Kidney tubule cell (primary cell): ENCODE data around the gene TAF4.

Source experiments
- DNase-seq: peaks from one replicate; pipeline ENCODE4 v3.0.0-alpha.2; 2018; ENCODE audit warnings: low spot score

Gene TAF4

GRCh38 chr20:62021793-62022385 is 43.8 kb downstream of the TAF4 start:
- DNase-seq, result no peak

GRCh38 chr20:62020935-62021701 is 44.6 kb downstream of the TAF4 start:
- no peak for DNase-seq

- DNase-seq, result no peak
Measured at GRCh38 chr20:62019881-62020492, 45.7 kb downstream of the TAF4 start.

- no peak for DNase-seq
Measured at GRCh38 chr20:62019144-62019805, 46.4 kb downstream of the TAF4 start.

DNA sequence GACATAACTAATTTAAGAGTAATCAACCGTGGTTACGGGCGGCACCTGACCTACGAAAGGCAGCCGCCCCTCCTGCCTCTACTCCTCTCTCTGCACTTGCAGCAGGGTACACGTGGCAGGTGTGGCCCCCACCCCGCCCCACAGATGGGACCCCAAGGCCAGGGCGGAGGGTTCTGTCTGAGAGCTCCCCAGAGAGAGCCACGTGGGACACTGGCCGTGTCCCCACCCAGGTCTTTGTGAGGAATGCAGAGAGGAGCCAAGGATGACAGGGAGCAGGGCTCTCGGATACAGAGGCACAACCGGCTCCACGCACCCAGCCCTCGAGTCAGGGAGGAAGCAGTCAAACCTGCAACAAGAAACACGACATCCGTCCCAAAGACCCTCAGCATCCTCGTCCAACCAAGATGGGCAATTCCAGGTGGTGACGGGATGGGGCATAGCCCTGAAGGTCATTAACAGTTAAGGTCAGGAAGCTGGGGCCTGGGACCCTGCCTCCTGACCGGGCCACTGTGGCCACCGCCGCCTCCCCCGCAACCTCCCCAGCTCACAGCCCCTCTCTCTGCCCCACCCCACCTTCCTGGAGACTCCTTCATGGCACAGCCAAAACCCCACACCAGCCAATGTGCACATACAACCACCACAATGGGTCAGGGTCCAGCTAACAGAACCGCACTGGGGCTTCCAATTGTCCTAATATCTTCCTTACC is 47.1 kb downstream of the TAF4 start:
- no peak for DNase-seq

- no peak for DNase-seq
Measured at GRCh38 chr20:62015540-62016288, 50.0 kb downstream of the TAF4 start.

GRCh38 chr20:62014889-62015537 is 50.7 kb downstream of the TAF4 start:
- DNase-seq, result no peak

DNA sequence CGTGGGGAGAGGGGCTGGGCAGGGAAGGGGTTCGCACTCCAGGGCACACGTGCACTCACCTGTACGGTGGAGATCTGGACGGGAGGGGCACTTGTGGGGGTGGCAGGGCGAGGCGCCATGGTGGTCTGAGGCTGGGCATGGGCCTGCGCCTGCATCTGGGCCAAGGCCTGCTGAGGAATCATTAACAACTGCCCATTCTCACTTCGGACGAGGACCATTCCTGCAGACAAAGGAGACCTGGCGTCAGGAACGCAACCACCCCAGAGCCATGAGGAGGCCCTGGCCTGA is 51.2 kb downstream of the TAF4 start:
- no peak for DNase-seq

DNA sequence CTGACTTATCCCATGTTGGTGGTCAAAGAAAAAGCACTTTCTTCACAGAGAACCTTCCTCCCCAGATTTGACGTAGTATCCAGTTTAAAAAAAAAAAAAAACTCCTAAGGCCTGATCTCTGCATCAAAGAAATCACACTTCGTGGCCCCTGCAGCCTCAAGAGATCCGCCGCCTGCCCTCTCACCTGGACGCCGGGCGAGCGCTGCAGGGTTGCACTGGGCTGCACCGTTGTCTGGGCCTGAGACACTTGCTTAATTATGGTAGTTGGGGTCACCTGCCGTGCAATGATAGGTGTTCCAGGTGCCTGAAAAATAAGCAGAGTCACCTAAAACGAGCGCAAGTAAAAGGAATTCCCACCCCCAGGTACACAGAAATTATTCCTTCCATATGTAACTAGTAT is 53.0 kb downstream of the TAF4 start:
- no peak for DNase-seq

DNA sequence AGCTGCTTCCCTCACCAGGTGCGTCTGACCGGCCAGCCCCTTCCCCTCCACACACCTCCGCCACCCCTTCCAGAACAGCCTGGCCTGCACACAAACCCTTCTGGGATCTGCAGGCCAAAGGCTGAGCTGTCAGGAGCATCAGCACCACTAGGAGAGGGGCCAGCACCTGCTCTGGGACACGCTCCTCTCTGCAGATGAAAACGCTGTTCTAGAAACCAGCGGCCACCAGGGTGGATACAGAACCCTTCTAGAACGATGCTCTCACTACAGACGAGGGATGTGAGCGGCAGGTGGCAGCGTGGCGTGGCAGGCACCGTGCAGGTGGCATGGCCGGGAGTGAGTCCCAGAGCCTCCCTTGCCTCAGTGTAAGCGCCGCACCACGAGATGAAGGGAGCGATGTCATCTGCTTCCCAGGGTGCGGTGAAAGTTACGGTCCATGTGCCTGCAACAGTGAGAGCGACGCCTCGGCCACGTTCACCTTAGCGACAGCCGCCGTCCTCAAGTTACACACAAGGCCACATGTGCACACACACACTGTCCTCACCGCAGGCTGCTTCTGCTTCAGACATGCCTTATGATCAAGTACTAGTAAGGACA is 53.6 kb downstream of the TAF4 start:
- no peak for DNase-seq

DNA sequence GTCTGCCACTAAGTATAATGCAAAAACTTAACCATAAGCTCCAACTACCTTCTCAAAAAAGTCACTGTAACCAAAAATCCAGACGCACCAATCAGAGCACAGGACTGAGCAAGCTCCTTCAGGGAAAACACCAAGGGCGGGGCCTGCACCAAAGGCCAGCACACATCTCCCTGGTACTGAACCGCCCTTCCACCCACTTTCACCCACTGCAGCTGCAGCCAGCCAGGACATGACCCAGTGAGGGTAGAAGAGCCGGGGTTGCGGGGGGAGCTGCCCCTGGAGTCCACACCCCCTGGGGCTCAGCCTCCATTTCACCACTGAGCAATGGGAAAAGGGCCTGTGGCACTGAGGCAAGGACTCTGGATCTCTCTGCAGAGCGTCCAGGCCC is 54.3 kb downstream of the TAF4 start:
- no peak for DNase-seq

GRCh38 chr20:62010551-62011402 is 54.9 kb downstream of the TAF4 start:
- peak; percentile 49 for DNase-seq

- DNase-seq, result no peak
Measured at GRCh38 chr20:62009869-62010445, 55.7 kb downstream of the TAF4 start.

DNA sequence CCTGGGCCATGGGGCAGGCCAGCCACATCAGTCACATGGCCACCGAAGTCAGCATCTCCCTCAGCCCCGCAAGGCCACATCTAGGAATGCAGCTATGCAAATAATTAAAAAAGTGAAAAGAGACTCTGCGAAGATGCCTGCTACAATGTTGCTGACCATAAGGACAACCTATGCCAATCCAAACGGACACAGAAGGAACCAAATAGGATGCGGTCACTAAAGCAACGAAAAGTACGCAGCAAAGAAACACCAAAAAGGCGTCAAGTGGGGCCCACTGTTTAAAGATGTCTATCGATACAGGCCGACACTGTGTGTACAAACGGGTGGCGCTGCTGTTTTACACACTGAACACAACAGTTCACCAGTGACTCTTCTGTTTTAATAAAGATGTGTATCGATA is 56.4 kb downstream of the TAF4 start:
- DNase-seq, result no peak

DNA sequence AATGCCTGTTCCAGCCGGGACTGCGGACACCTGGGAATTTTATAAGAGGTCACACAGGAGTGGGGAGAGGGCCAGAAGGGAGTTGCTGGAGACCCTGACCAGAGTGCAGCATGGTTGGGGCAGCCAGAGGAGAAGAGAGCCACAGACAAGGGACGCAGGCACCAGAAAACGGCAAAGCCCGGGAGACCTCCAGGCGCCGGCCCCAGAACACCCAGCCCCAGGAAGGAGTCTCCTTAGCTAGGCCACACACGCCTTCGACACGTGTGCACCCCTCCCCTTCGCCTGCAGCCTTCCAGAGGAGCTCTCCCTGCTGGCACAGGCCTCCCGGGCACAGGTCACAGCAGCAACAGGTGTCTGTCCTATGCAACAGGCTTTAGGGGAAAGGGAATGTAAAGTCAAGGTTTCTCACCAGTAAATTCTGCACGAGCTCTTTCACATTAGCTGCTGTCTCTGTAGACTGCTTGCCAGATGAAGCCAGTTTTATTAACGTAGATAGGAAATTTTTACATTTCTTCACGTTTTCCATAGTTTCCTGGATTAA is 57.0 kb downstream of the TAF4 start:
- no peak for DNase-seq

- DNase-seq, result no peak
Measured at GRCh38 chr20:62007127-62007647, 58.5 kb downstream of the TAF4 start.

DNA sequence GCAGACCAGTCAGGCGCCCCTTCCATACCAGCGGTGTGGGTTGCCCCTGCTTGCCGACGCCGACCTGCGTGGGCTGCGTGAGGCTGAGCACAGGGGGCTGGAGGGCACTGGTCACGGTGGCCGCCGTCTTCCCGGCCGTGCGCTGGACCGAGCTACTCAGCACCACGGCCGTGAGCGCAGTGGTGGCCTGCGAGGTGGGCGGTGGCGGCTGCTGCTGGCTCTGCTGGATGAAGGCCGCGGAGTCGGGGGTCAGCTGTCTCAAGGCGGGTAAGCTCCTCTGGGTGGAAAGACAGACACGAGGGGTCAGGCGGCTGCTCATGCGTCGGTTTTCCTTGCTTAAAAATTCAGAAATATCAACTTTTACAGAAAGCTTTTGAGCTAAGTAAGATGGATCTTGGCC is 59.2 kb downstream of the TAF4 start:
- DNase-seq, result no peak

GRCh38 chr20:62004614-62005013 is 61.1 kb downstream of the TAF4 start:
- no peak for DNase-seq
